ACC112 (cell line): ENCODE results near the gene CDC20.

Experiments used
- H2AFZ ChIP-seq: fragments of 200-600 bp; sonication (generic); one replicate; pipeline ENCODE4 v1.6.0; 2017; ENCODE audit warnings: antibody characterized with exemption, low read length; ENCODE audit not compliant: unreplicated experiment
- H3K27ac ChIP-seq: fragments of 200-600 bp; sonication (generic); 2 replicates; pipeline ENCODE4 v1.5.1; 2014; ENCODE audit warnings: low read depth, mild to moderate bottlenecking, antibody characterized with exemption, low read length, moderate library complexity
- H3K27me3 ChIP-seq: fragments of 200-600 bp; sonication (generic); 2 replicates; pipeline ENCODE4 v1.6.1; 2014; ENCODE audit warnings: mild to moderate bottlenecking, antibody characterized with exemption, low read length, moderate library complexity, mixed read lengths; ENCODE audit not compliant: insufficient read depth
- H3K36me3 ChIP-seq: fragments of 200-600 bp; sonication (generic); 2 replicates; pipeline ENCODE4 v1.6.1; 2016; ENCODE audit warnings: mild to moderate bottlenecking, antibody characterized with exemption, low read length, moderate library complexity, mixed read lengths; ENCODE audit not compliant: insufficient read depth
- H3K4me1 ChIP-seq: fragments of 200-600 bp; sonication (generic); one replicate; pipeline ENCODE4 v1.6.1; 2016; ENCODE audit warnings: low read length, mixed read lengths; ENCODE audit not compliant: insufficient read depth, unreplicated experiment, control insufficient read depth
- H3K4me3 ChIP-seq: fragments of 200-600 bp; sonication (generic); 2 replicates; pipeline ENCODE4 v1.5.1; 2014; ENCODE audit warnings: mild to moderate bottlenecking, low read depth, low read length
- H3K79me2 ChIP-seq: fragments of 200-600 bp; sonication (generic); one replicate; pipeline ENCODE4 v1.6.0; 2016; ENCODE audit warnings: low read length; ENCODE audit not compliant: control insufficient read depth, unreplicated experiment, insufficient read depth

Gene CDC20

DNA sequence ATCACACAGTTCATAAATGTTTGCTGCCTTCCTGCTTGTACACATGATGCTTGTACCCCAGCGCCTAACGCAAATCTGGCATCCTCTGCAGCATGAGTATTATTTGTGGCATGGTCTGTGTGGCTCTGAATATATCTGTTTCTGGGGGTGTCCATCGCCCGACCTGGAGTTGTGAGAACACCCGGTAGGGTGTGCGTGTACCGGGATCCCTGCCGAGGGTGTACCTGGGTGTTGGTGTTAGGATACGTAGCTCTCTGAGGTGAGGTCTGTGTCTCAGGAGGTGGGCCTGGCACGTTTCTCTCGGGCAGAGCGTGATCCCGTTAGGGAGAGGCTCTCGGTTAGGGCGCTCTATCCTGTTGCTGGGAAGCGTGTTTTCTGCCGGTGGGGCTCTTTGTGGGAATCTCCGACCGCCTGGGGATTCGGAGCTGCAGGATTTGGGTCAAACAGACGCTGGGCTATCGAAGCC, 10.4 kb upstream of the CDC20 start:
- Histone ChIP-seq H3K4me1 (peaks cover 19% of the 10 kb centered on the region), H3K36me3 (no peaks in the 10 kb centered on the region), H3K27ac (no peak overlapping the region), H3K79me2 (no peaks in the 10 kb centered on the region), H3K4me3 (peak overlapping the region; percentile 71), H2AFZ (peak overlapping the region; percentile 44), H3K27me3 (0 out of 2 replicates have a peak, but pooled peaks cover 7% of the 10 kb centered on the region)

GRCh38 chr1:43348809-43349593, 9.8 kb upstream of the CDC20 start:
- Histone ChIP-seq H3K4me3 (peak overlapping the region; percentile 71), H3K27me3 (0 out of 2 replicates have a peak, but pooled peaks cover 7% of the 10 kb centered on the region), H3K27ac (no peak overlapping the region), H3K4me1 (peaks cover 19% of the 10 kb centered on the region), H2AFZ (peak overlapping the region; percentile 44), H3K36me3 (no peaks in the 10 kb centered on the region), H3K79me2 (no peaks in the 10 kb centered on the region)

DNA sequence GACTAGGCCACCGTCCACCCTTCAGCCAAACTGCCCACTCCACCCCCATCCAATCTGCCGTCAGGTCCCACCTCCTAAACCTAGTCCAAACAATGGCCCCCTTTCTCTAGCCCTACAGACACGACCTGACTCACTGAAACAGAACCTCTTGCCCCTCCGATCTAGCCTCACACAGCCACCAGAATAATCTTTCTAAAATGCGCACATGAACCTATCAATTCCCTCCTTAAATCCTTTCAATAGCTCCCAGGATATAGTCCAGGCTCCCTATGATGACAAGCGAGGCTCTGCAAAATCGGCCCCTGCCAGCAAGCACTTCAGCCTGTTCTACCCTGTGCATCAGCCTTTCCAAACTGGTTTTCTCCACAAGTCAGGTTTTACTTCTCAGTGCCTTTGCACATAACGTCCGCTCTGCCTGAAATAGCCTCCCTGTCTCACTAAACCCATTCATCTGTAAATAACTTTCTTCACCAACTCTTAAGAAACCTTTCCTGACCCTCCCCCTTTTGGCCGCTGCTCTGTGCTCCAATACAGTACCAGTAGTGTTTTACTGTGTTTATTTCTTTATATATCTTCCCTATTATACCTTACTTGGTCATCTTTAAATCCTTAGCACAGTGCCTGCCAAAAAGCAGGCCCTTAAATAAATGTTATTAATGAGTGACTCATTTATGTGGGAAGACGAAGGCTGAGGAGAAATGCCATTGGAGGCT, 9.0 kb upstream of the CDC20 start:
- H2AFZ ChIP-seq, result peak overlapping the region; percentile 44
- H3K79me2 ChIP-seq, result no peaks in the 10 kb centered on the region
- H3K4me3 ChIP-seq, result peak overlapping the region; percentile 71
- H3K4me1 ChIP-seq, result peaks cover 27% of the 10 kb centered on the region
- H3K36me3 ChIP-seq, result no peaks in the 10 kb centered on the region
- H3K27me3 ChIP-seq, result 0 out of 2 replicates have a peak, but pooled peaks cover 7% of the 10 kb centered on the region
- H3K27ac ChIP-seq, result no peak overlapping the region

DNA sequence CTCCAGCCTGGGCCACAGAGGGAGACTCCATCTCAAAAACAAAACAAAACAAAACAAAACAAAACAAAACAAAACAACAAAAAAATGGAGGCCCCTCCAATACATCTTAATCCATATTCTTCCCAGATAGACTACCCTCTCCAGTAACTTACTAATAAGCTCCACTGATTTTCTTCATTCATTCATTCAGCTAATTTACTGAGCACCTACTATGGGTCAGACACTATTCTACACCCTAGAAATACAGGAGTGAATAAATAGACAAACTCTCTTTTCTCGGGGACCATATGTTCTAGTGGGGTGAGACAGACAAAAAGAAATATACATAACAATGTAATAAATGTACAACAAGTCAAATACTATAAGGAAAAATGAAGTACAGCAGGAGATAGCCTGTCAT, 7.8 kb upstream of the CDC20 start:
- H2AFZ ChIP-seq, result no peak overlapping the region
- no peak overlapping the region for H3K4me3 ChIP-seq
- H3K4me1 ChIP-seq, result peaks cover 23% of the 10 kb centered on the region
- 0 out of 2 replicates have a peak, but pooled peaks cover 7% of the 10 kb centered on the region for H3K27me3 ChIP-seq
- no peaks in the 10 kb centered on the region for H3K79me2 ChIP-seq
- no peak overlapping the region for H3K27ac ChIP-seq
- no peaks in the 10 kb centered on the region for H3K36me3 ChIP-seq

GRCh38 chr1:43351421-43352350, 7.1 kb upstream of the CDC20 start:
- Histone ChIP-seq H3K36me3 (no peaks in the 10 kb centered on the region), H2AFZ (no peak overlapping the region), H3K4me1 (peaks cover 23% of the 10 kb centered on the region), H3K4me3 (no peak overlapping the region), H3K79me2 (no peaks in the 10 kb centered on the region), H3K27me3 (0 out of 2 replicates have a peak, but pooled peaks cover 7% of the 10 kb centered on the region), H3K27ac (no peak overlapping the region)

GRCh38 chr1:43352351-43352705, 6.5 kb upstream of the CDC20 start:
- Histone ChIP-seq H3K79me2 (no peaks in the 10 kb centered on the region), H3K27me3 (0 out of 2 replicates have a peak, but pooled peaks cover 7% of the 10 kb centered on the region), H2AFZ (no peak overlapping the region), H3K4me3 (no peak overlapping the region), H3K4me1 (peaks cover 23% of the 10 kb centered on the region), H3K27ac (no peak overlapping the region), H3K36me3 (no peaks in the 10 kb centered on the region)

DNA sequence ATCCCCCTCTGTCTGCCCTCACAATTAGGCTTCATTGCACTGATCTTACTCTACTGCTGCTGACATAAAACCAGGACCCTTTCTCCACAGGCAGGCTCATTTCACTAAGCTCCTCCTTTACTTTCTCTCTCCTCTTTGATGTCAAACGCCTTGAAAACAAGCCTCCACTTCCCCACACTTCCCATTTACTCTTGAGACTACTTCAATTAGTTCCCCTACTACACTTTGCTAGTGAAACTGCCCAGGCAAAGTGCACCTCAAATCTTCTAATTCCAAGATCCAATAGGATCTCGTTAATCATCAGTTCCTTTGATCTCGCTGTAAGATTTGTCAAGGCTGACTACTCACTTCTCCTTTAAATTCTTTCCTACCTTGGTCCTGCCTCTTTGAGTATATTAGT, 5.9 kb upstream of the CDC20 start:
- H2AFZ ChIP-seq, result no peak overlapping the region
- no peak overlapping the region for H3K27ac ChIP-seq
- H3K4me3 ChIP-seq, result no peak overlapping the region
- peaks cover 2% of the 10 kb centered on the region for H3K79me2 ChIP-seq
- 0 out of 2 replicates have a peak, but pooled peaks cover 5% of the 10 kb centered on the region for H3K27me3 ChIP-seq
- H3K36me3 ChIP-seq, result no peaks in the 10 kb centered on the region
- H3K4me1 ChIP-seq, result peaks cover 26% of the 10 kb centered on the region

DNA sequence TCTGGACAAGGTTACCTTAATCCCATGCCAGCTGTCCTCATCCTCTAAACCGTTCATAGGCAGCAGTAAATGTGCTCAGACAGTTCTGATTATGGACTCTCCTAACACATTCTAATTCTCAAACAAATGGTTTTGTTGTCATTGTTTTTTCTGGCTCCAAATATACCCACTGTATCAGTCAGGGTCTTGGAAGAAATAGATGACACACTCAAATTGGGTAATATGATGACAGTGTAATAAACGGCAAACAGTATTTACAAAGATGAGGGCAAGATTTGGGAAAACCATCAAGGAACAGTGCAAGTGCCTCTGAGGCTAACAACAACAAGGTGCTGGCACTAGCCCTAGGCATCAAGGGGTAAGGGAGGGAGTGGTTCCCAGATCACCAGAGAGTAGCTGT, 4.3 kb upstream of the CDC20 start:
- peak overlapping the region; percentile 20; the same call in 1 of the 2 replicates for H3K27ac ChIP-seq
- no peaks in the 10 kb centered on the region for H3K36me3 ChIP-seq
- H2AFZ ChIP-seq, result no peak overlapping the region
- H3K4me3 ChIP-seq, result no peak overlapping the region; the same call in 1 of the 2 replicates
- H3K4me1 ChIP-seq, result peaks cover 22% of the 10 kb centered on the region
- peaks cover 11% of the 10 kb centered on the region for H3K79me2 ChIP-seq
- H3K27me3 ChIP-seq, result no peaks in the 10 kb centered on the region

DNA sequence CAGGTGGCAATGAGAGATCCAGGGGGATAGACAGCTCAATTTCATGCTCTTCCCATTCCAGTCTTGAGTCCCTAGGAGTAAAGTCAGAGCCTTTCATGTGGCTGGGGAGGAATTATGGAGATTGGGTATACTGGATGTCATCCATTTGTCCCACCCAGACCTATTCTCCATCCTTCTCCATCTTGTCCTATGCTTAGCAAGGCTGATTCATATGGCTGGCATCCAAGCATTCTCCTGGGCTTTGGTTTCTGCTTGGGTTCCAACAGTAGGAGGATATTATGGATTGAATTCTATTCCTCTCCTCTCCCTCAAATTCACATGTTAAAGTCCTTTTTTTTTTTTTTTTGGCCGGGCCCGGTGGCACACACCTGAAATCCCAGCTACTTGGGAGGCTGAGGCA, 3.8 kb upstream of the CDC20 start:
- Histone ChIP-seq H3K36me3 (peaks cover 1% of the 10 kb centered on the region; the same call in 1 of the 2 replicates), H3K27me3 (no peaks in the 10 kb centered on the region), H3K27ac (peak overlapping the region; percentile 20; the same call in 1 of the 2 replicates), H3K4me1 (peaks cover 19% of the 10 kb centered on the region), H3K79me2 (peaks cover 15% of the 10 kb centered on the region), H2AFZ (peak overlapping the region; percentile 35), H3K4me3 (no peak overlapping the region; the same call in 1 of the 2 replicates)

DNA sequence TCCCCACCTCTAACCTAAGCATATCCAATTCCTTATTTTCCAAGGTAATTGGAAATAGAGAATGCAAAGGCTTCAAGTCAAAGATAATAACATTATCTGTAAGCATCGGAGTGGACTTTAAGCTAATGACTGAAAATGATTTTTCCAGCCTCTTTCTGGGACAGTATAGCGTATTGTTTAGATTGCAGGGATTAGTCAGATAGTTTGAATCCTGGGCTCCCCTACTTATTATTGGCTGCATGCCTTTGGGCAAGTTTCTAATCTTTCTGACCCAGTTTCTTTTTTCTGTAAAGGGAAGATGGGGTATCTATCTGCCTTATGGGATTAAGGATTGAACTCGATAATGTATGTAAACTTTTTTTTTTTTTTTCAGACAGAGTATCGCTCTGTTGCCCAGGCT, 1.5 kb upstream of the CDC20 start:
- Histone ChIP-seq H2AFZ (no peak overlapping the region), H3K79me2 (peaks cover 38% of the 10 kb centered on the region), H3K4me3 (no peak overlapping the region), H3K36me3 (peaks cover 15% of the 10 kb centered on the region), H3K27ac (no peak overlapping the region), H3K27me3 (no peaks in the 10 kb centered on the region), H3K4me1 (peaks cover 42% of the 10 kb centered on the region)
